H1 (cell line): Measurements from ENCODE around the gene ALOX15. TPM values are rescaled to one million over a fixed set of nuclear protein-coding genes. Genes with fewer than 3 reads are reported as not detected.

Source experiments
- CTCF ChIA-PET: fragments of 300-600 bp; sonication (Branson Sonifier 250); formaldehyde crosslinking; loops from one replicate; lab custom pipeline; 2021; ENCODE audit not compliant: partially characterized antibody; lab: Charles Lee
- POLR2A ChIA-PET: fragments of 300-600 bp; sonication (Branson Sonifier 250); formaldehyde crosslinking; loops from one replicate; lab custom pipeline; 2021; ENCODE audit warnings: inconsistent platforms; ENCODE audit not compliant: partially characterized antibody; lab: Charles Lee
- DNase-seq, 2 experiments: peaks; one replicate each; pipeline versions ENCODE4 v3.0.0 to v3.0.0-alpha.2; 2010 to 2022; ENCODE audit warnings: low spot score in 2 of 2, low read depth in 1 of 2, mixed read lengths in 1 of 2
- FAIRE-seq: peaks from 2 replicates; lab custom pipeline; 2011; peaks lifted over from hg19 to GRCh38; lab: Jason Lieb, UNC
- H2AFZ ChIP-seq: 2 replicates; pipeline ENCODE4 v1.8.1; 2012; ENCODE audit warnings: low read length, inconsistent platforms
- H2AK5ac ChIP-seq: 2 replicates; pipeline ENCODE4 v1.6.1; 2013; ENCODE audit warnings: low read depth, low read length
- H2BK120ac ChIP-seq: replicated peaks from 2 replicates; pipeline ENCODE3; 2013; ENCODE audit warnings: low read depth, low read length, inconsistent platforms
- H2BK12ac ChIP-seq: 2 replicates; pipeline ENCODE4 v1.6.1; 2013; ENCODE audit warnings: low read depth, low read length
- H2BK15ac ChIP-seq: 2 replicates; pipeline ENCODE4 v1.6.1; 2013; ENCODE audit warnings: low read length
- H2BK20ac ChIP-seq: 2 replicates; pipeline ENCODE4 v1.6.1; 2013; ENCODE audit warnings: low read length
- H2BK5ac ChIP-seq: 2 replicates; pipeline ENCODE4 v1.6.1; 2013; ENCODE audit warnings: low read depth, low read length
- H3K14ac ChIP-seq: 2 replicates; pipeline ENCODE4 v1.6.1; 2013; ENCODE audit warnings: inconsistent platforms; ENCODE audit not compliant: insufficient read length
- H3K18ac ChIP-seq: 2 replicates; pipeline ENCODE4 v1.6.1; 2013; ENCODE audit warnings: low read length; ENCODE audit errors: extremely low read depth
- H3K23ac ChIP-seq: 2 replicates; pipeline ENCODE4 v1.6.1; 2013; ENCODE audit warnings: inconsistent platforms; ENCODE audit not compliant: insufficient read length
- H3K23me2 ChIP-seq: 2 replicates; pipeline ENCODE4 v1.6.1; 2013; ENCODE audit warnings: low read depth, low read length
- H3K27ac ChIP-seq: 2 replicates; pipeline ENCODE4 v1.6.1; 2011; ENCODE audit warnings: low read depth, low read length, inconsistent platforms
- H3K27me3 ChIP-seq, 4 experiments: replicated peaks in 1 of 4; 1 replicate in 1 of 4; 2 replicates in 3 of 4; pipeline versions ENCODE4 v1.6.1 to v1.8.1; 2011 to 2013; ENCODE audit warnings: low read length in 3 of 4, mild to moderate bottlenecking in 3 of 4, inconsistent platforms in 2 of 4, mixed read lengths in 2 of 4, moderate library complexity in 1 of 4; ENCODE audit not compliant: control insufficient read depth in 3 of 4, insufficient read depth in 3 of 4; ENCODE audit errors: extremely low read depth in 1 of 4
- H3K36me3 ChIP-seq, 4 experiments: 2 replicates each; pipeline versions ENCODE4 v1.6.1 to v1.8.1; 2011 to 2013; ENCODE audit warnings: mild to moderate bottlenecking in 4 of 4, low read length in 3 of 4, moderate library complexity in 2 of 4, control low read depth in 1 of 4, inconsistent platforms in 1 of 4; ENCODE audit not compliant: insufficient read depth in 4 of 4, control insufficient read depth in 2 of 4
- H3K4ac ChIP-seq: replicated peaks from 2 replicates; pipeline ENCODE3; 2013; ENCODE audit warnings: low read length, low read depth, mixed read lengths, inconsistent platforms; ENCODE audit not compliant: insufficient read length
- H3K4me1 ChIP-seq, 4 experiments: replicated peaks in 1 of 4; 1 replicate in 1 of 4; 2 replicates in 3 of 4; pipeline versions ENCODE4 v1.6.1 to v1.8.1; 2011 to 2013; ENCODE audit warnings: low read length in 3 of 4, inconsistent platforms in 2 of 4, mixed read lengths in 1 of 4; ENCODE audit not compliant: insufficient read depth in 4 of 4, control insufficient read depth in 3 of 4
- H3K4me2 ChIP-seq, 2 experiments: 2 replicates each; pipeline versions ENCODE4 v1.6.1 to v1.8.1; 2011 to 2013; ENCODE audit warnings: low read depth in 2 of 2, low read length in 2 of 2, control low read depth in 1 of 2, inconsistent platforms in 1 of 2, mild to moderate bottlenecking in 1 of 2; ENCODE audit not compliant: insufficient read depth in 1 of 2
- H3K4me3 ChIP-seq, 4 experiments: fragments of 200-600, 300-600 bp in 1 of 4; sonication (generic), shearing (Covaris generic), sonication (Bioruptor Twin) in 1 of 4; 2 replicates each; pipeline versions ENCODE4 v1.5.1 to v1.8.1; 2011 to 2016; ENCODE audit warnings: low read length in 4 of 4, low read depth in 3 of 4, control low read depth in 2 of 4, inconsistent platforms in 2 of 4, mild to moderate bottlenecking in 2 of 4, mixed read lengths in 1 of 4, moderate library complexity in 1 of 4; ENCODE audit not compliant: insufficient read depth in 2 of 4; ENCODE audit errors: extremely low read depth in 1 of 4
- H3K56ac ChIP-seq: replicated peaks from 2 replicates; pipeline ENCODE3; 2013; ENCODE audit warnings: low read depth, mild to moderate bottlenecking, mixed read lengths, low read length, inconsistent platforms; ENCODE audit not compliant: insufficient read length
- H3K79me1 ChIP-seq: 2 replicates; pipeline ENCODE4 v1.6.1; 2013; ENCODE audit warnings: low read depth, low read length, control low read depth
- H3K79me2 ChIP-seq, 2 experiments: 2 replicates each; pipeline versions ENCODE4 v1.6.1 to v1.8.1; 2012 to 2013; ENCODE audit warnings: low read length in 2 of 2, mild to moderate bottlenecking in 2 of 2, inconsistent platforms in 1 of 2; ENCODE audit not compliant: insufficient read depth in 2 of 2, control insufficient read depth in 1 of 2
- H3K9ac ChIP-seq, 4 experiments: replicated peaks in 1 of 4; 1 replicate in 1 of 4; 2 replicates in 3 of 4; pipeline versions ENCODE4 v1.6.1 to v1.8.1; 2011 to 2013; ENCODE audit warnings: low read depth in 3 of 4, low read length in 3 of 4, control low read depth in 2 of 4, mild to moderate bottlenecking in 2 of 4, moderate library complexity in 2 of 4, inconsistent platforms in 1 of 4; ENCODE audit errors: extremely low read depth in 1 of 4
- H3K9me3 ChIP-seq, 2 experiments: 2 replicates each; pipeline versions ENCODE4 v1.6.1 to v1.8.1; 2012 to 2013; ENCODE audit warnings: mild to moderate bottlenecking in 2 of 2, moderate library complexity in 2 of 2, control low read depth in 1 of 2, inconsistent platforms in 1 of 2, low read depth in 1 of 2, low read length in 1 of 2, mixed read lengths in 1 of 2; ENCODE audit not compliant: insufficient read depth in 2 of 2
- H4K20me1 ChIP-seq, 2 experiments: replicated peaks in 1 of 2; 2 replicates each; pipeline versions ENCODE3 to v1.8.1; 2011 to 2013; ENCODE audit warnings: inconsistent platforms in 2 of 2, low read length in 2 of 2, mild to moderate bottlenecking in 1 of 2; ENCODE audit not compliant: insufficient read depth in 2 of 2, control insufficient read depth in 1 of 2
- H4K5ac ChIP-seq: 2 replicates; pipeline ENCODE4 v1.6.1; 2013; ENCODE audit warnings: low read length, low read depth, mixed read lengths, inconsistent platforms; ENCODE audit not compliant: insufficient read length
- H4K8ac ChIP-seq: 2 replicates; pipeline ENCODE4 v1.8.0; 2013; ENCODE audit warnings: mild to moderate bottlenecking, moderate library complexity, low read length, inconsistent platforms; ENCODE audit not compliant: insufficient read depth; ENCODE audit errors: extremely low read depth
- H4K91ac ChIP-seq: replicated peaks from 2 replicates; pipeline ENCODE3; 2013; ENCODE audit warnings: low read length, mixed read lengths, inconsistent platforms; ENCODE audit not compliant: insufficient read length
- BACH1 ChIP-seq: IDR thresholded peaks from 2 replicates; pipeline ENCODE4 v1.6.1; 2012; ENCODE audit warnings: low read length, improper control_type of control experiment
- BRCA1 ChIP-seq: IDR thresholded peaks from 2 replicates; pipeline ENCODE4 v1.6.1; 2012; ENCODE audit warnings: low read depth, low read length, improper control_type of control experiment
- CEBPB ChIP-seq: IDR thresholded peaks from 2 replicates; pipeline ENCODE4 v1.6.1; 2012; ENCODE audit warnings: low read depth, low read length
- EGR1 ChIP-seq: IDR thresholded peaks from 2 replicates; pipeline ENCODE4 v1.6.1; 2011; ENCODE audit warnings: low read depth, low read length, borderline replicate concordance
- EP300 ChIP-seq, 2 experiments: IDR thresholded peaks; 1 replicate in 1 of 2; 2 replicates in 1 of 2; pipeline ENCODE4 v1.6.1; 2011 to 2012; ENCODE audit warnings: low read depth in 2 of 2, low read length in 2 of 2, mild to moderate bottlenecking in 2 of 2, borderline replicate concordance in 1 of 2, inconsistent platforms in 1 of 2, moderate library complexity in 1 of 2
- HDAC2 ChIP-seq, 2 experiments: fragments of 300-600 bp in 1 of 2; sonication (generic) in 1 of 2; IDR thresholded peaks; 2 replicates each; pipeline ENCODE4 v1.6.1; 2011 to 2012; ENCODE audit warnings: low read depth in 2 of 2, low read length in 2 of 2, mild to moderate bottlenecking in 2 of 2, moderate library complexity in 2 of 2, borderline replicate concordance in 1 of 2, inconsistent platforms in 1 of 2
- JUN ChIP-seq: IDR thresholded peaks from 2 replicates; pipeline ENCODE4 v1.6.1; 2011; ENCODE audit warnings: low read depth, mild to moderate bottlenecking, improper control_type of control experiment, low read length
- RBBP5 ChIP-seq: IDR thresholded peaks from 2 replicates; pipeline ENCODE4 v1.7.1; 2012; ENCODE audit warnings: low read depth, mild to moderate bottlenecking, inconsistent platforms, low read length, moderate library complexity, borderline replicate concordance
- SIRT6 ChIP-seq: IDR thresholded peaks from one replicate; pipeline ENCODE4 v1.7.1; 2012; ENCODE audit warnings: low read length, inconsistent platforms
- SP1 ChIP-seq: IDR thresholded peaks from 2 replicates; pipeline ENCODE4 v1.6.1; 2011; ENCODE audit warnings: low read depth, low read length
- TAF7 ChIP-seq: optimal IDR thresholded peaks from 2 replicates; pipeline ENCODE3; 2011; ENCODE audit warnings: low read depth, mild to moderate bottlenecking, inconsistent platforms, low read length, moderate library complexity, borderline replicate concordance
- TCF12 ChIP-seq: IDR thresholded peaks from 2 replicates; pipeline ENCODE4 v1.6.1; 2011; ENCODE audit warnings: low read depth, mild to moderate bottlenecking, low read length
- ZNF274 ChIP-seq: IDR thresholded peaks from 2 replicates; pipeline ENCODE4 v1.7.0; 2012; ENCODE audit warnings: low read length, borderline replicate concordance; ENCODE audit errors: extremely low read depth
- WGBS, 2 experiments: shearing (Covaris generic) in 1 of 2; methylation state at CpG; one replicate each; pipeline versions ENCODE4 v1.1.6 to v1.1.7; 2013 to 2015; ENCODE audit warnings: low lambda C conversion rate in 2 of 2, mixed read lengths in 2 of 2, inconsistent platforms in 1 of 2, low coverage in 1 of 2, missing lambda C conversion rate in 1 of 2; ENCODE audit not compliant: insufficient replicate concordance in 2 of 2, insufficient coverage in 1 of 2, insufficient read length in 1 of 2; ENCODE audit errors: extremely low coverage in 1 of 2, missing lambda C conversion rate in 1 of 2; 5-methylcytosine and 5-hydroxymethylcytosine counted together
- polyA plus RNA-seq, 7 experiments: library from polyadenylated mRNA; depleted of rRNA in 3 of 7; stranded (reverse) in 5 of 7; unstranded in 2 of 7; fragments of >200 nt in 5 of 7; fragments of 200-250 nt in 2 of 7; gene quantifications; 1 replicate in 5 of 7; 2 replicates in 1 of 7; 4 replicates in 1 of 7; pipeline versions ENCODE4 v1.2.1 to v1.2.3, GENCODE V29; 2011 to 2013; ENCODE audit warnings: missing spikeins in 2 of 7, mixed read lengths in 2 of 7
- total RNA-seq: library from RNA; stranded (reverse); fragmentation: NEBNext Ultra II Directional; extraction: Animal tissue kit (Norgen Biotek cat#: 25700); gene quantifications from 2 replicates; pipeline ENCODE4 v1.2.1, GENCODE V29; 2021
- TF ChIP-seq, protein P1 (sequence below): IDR thresholded peaks from 2 replicates; pipeline ENCODE4 v1.6.1; 2012; ENCODE audit warnings: inconsistent platforms

Gene ALOX15
- total and polyA plus RNA-seq, 2 of the 8 experiments (the other 6 are each of a cell fraction or from before 2014, with no cell fraction given) = 1.5 to 1.7 TPM

DNA sequence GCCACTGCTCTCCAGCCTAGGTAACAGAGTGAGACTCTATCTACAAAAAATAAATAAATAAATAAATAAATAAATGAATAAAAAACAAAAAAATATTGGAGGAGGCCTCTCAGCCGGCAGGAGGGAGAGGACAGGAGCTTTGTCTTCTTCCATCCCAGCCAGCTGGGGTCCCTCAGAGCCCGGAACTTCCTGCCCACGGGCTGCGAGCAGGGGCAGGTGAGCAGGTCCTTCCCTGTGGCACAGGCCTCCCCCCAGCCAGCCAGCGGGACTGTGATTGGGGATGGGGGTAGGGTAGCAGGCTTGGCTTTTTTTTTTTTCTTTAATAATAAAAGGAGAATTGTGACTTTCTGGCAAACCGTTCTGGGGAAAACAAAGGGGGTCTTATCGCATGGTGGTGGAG lies 47.1 kb downstream of the ALOX15 start:
- Histone ChIP-seq H4K91ac (no peak overlapping the region), H2BK5ac (peak overlapping the region; percentile 78; the same call in 1 of the 2 replicates), H3K27ac (no peak overlapping the region), H3K36me3 (no peaks in the 10 kb centered on the region), H3K4me2 (peak overlapping the region in 1 of 2 experiments; percentile 26; a peak in 1 of 4 replicates), H4K8ac (0 out of 2 replicates have a peak overlapping the region, but pooled peaks have one; percentile 29), H3K23ac (no peak overlapping the region), H2BK15ac (0 out of 2 replicates have a peak overlapping the region, but pooled peaks have one; percentile 46), H3K4ac (no peak overlapping the region), H3K4me3 (no peak overlapping the region), H2AK5ac (no peak overlapping the region), H3K23me2 (no peaks in the 10 kb centered on the region), H2BK20ac (no peak overlapping the region), H3K79me1 (no peaks in the 10 kb centered on the region), H2BK12ac (no peak overlapping the region), H3K18ac (no peak overlapping the region; the same call in 1 of the 2 replicates), H4K5ac (no peak overlapping the region), H2BK120ac (no peak overlapping the region), H2AFZ (no peak overlapping the region), H3K56ac (no peak overlapping the region), H4K20me1 (no peaks in the 10 kb centered on the region), H3K27me3 (no peaks in the 10 kb centered on the region), H3K9ac (no peak overlapping the region), H3K4me1 (peaks cover 0 to 19% (median 11%) of the 10 kb centered on the region in 4 experiments; a peak in 6 of 7 replicates), H3K14ac (no peak overlapping the region), H3K9me3 (no peaks in the 10 kb centered on the region), H3K79me2 (no peaks in the 10 kb centered on the region)
- CTCF ChIA-PET = interaction anchor here (0.6 to 10.1 kb wide), 18 partner anchors 8 to 660 kb away, joined by 3 to 65 read pairs (median 4); partner anchors contain the start of gene SMTNL2
- DNase-seq (no peak), FAIRE-seq (no peak)
- WGBS, 2 experiments = 84% methylated on average over 5 of the region's 7 CpGs; no CpG with 5 or more reads in 1 of the 2 experiments
- POLR2A ChIA-PET = interaction anchor here (0.9 to 1.7 kb wide), 4 partner anchors 10 to 28 kb away, joined by 4 to 5 read pairs (median 4); partner anchors contain the start of gene SMTNL2
- TF ChIP-seq RBBP5 = no peak
- no peak for TF ChIP-seq ZNF274
- no peak for TF ChIP-seq TAF7
- no peak for TF ChIP-seq EP300 (IDR thresholded peaks at IDR 0.05; ENCODE audit: borderline replicate concordance in 1 of 2, low read depth in 2 of 2, low read length in 2 of 2)
- TF ChIP-seq BRCA1 = no peak
- no peak for TF ChIP-seq CEBPB
- TF ChIP-seq TCF12 = no peak
- TF ChIP-seq, protein P1, sequence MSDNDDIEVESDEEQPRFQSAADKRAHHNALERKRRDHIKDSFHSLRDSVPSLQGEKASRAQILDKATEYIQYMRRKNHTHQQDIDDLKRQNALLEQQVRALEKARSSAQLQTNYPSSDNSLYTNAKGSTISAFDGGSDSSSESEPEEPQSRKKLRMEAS = no peak
- TF ChIP-seq BACH1 = no peak
- TF ChIP-seq SIRT6 = no peak
- no peak for TF ChIP-seq EGR1
- TF ChIP-seq SP1 = no peak
- TF ChIP-seq JUN = no peak
- TF ChIP-seq HDAC2 (IDR thresholded peaks at IDR 0.05; ENCODE audit: borderline replicate concordance in 1 of 2, low read depth in 2 of 2, low read length in 2 of 2) = no peak
